ENCODE data around the gene MARVELD3.
"Not testable (repeated sequence)": the region's sequence is repeated elsewhere in the genome, so short reads cannot be mapped to it uniquely, and the experiment has no call there.

MARVELD3 gene

GRCh38 chr16:71589334-71589733 is 36.6 kb upstream of the MARVELD3 start:
- H2BK5ac ChIP-seq (ENCODE audit: low read length); DNase-seq; H4K5ac ChIP-seq (ENCODE audit: low read length); H3K79me2 ChIP-seq (ENCODE audit: control insufficient read depth, insufficient read depth, low read length); H3K4me3 ChIP-seq (ENCODE audit: low read length); H3K4me2 ChIP-seq (ENCODE audit: low read length); H4K8ac ChIP-seq (ENCODE audit: low read depth, low read length); H3K27me3 ChIP-seq (ENCODE audit: insufficient read depth, low read length, poor library complexity); H2BK15ac ChIP-seq (replicated peaks; ENCODE audit: low read depth); H3K56ac ChIP-seq (ENCODE audit: low read length); H3K18ac ChIP-seq (ENCODE audit: low read length); H3K23ac ChIP-seq (ENCODE audit: low read length); H3K36me3 ChIP-seq (ENCODE audit: control insufficient read depth, insufficient read depth, low read length); H2BK120ac ChIP-seq (ENCODE audit: low read depth, low read length); H3K79me1 ChIP-seq (ENCODE audit: low read length); H2AK5ac ChIP-seq (ENCODE audit: low read length); H3K4me1 ChIP-seq (ENCODE audit: control insufficient read depth, low read depth, low read length); H3K9ac ChIP-seq (ENCODE audit: low read length); H3K27ac ChIP-seq (ENCODE audit: low read depth, low read length); H3K4ac ChIP-seq (ENCODE audit: low read depth, low read length): not testable (repeated sequence)
- WGBS (ENCODE audit: extremely low coverage, insufficient coverage, low lambda C conversion rate), result no CpG with 5 or more reads among the region's 30 CpGs

- H2BK5ac ChIP-seq (ENCODE audit: low read length); H3K23ac ChIP-seq (ENCODE audit: low read length); H2AK5ac ChIP-seq (ENCODE audit: low read length); H2BK15ac ChIP-seq (replicated peaks; ENCODE audit: low read depth); H4K5ac ChIP-seq (ENCODE audit: low read length); H3K4ac ChIP-seq (ENCODE audit: low read depth, low read length); H2BK120ac ChIP-seq (ENCODE audit: low read depth, low read length); H3K36me3 ChIP-seq (ENCODE audit: control insufficient read depth, insufficient read depth, low read length); H3K79me1 ChIP-seq (ENCODE audit: low read length); H3K4me3 ChIP-seq (ENCODE audit: low read length); H3K18ac ChIP-seq (ENCODE audit: low read length); DNase-seq; H3K9ac ChIP-seq (ENCODE audit: low read length); H4K8ac ChIP-seq (ENCODE audit: low read depth, low read length); H3K4me1 ChIP-seq (ENCODE audit: control insufficient read depth, low read depth, low read length); H3K27ac ChIP-seq (ENCODE audit: low read depth, low read length); H3K56ac ChIP-seq (ENCODE audit: low read length); H3K27me3 ChIP-seq (ENCODE audit: insufficient read depth, low read length, poor library complexity); H3K4me2 ChIP-seq (ENCODE audit: low read length); H3K79me2 ChIP-seq (ENCODE audit: control insufficient read depth, insufficient read depth, low read length): not testable (repeated sequence)
- no CpG with 5 or more reads among the region's 2 CpGs for WGBS (ENCODE audit: extremely low coverage, insufficient coverage, low lambda C conversion rate)
Measured at GRCh38 chr16:71590071-71590470, 35.9 kb upstream of the MARVELD3 start.

- no peak overlapping the region for H2BK15ac ChIP-seq (replicated peaks; ENCODE audit: low read depth)
- H3K27me3 ChIP-seq (ENCODE audit: insufficient read depth, low read length, poor library complexity), result no peaks in the 10 kb centered on the region
- no peak overlapping the region for H3K23ac ChIP-seq (ENCODE audit: low read length)
- no peaks in the 10 kb centered on the region for H3K4me1 ChIP-seq (ENCODE audit: control insufficient read depth, low read depth, low read length)
- no peak overlapping the region for H2BK5ac ChIP-seq (ENCODE audit: low read length)
- no peak overlapping the region for H3K9ac ChIP-seq (ENCODE audit: low read length)
- H3K27ac ChIP-seq (ENCODE audit: low read depth, low read length), result no peak overlapping the region
- no peaks in the 10 kb centered on the region for H3K79me1 ChIP-seq (ENCODE audit: low read length)
- no peak for DNase-seq
- no peak overlapping the region for H4K5ac ChIP-seq (ENCODE audit: low read length)
- H3K18ac ChIP-seq (ENCODE audit: low read length), result no peak overlapping the region
- no peak overlapping the region for H2BK120ac ChIP-seq (ENCODE audit: low read depth, low read length)
- no peaks in the 10 kb centered on the region for H3K79me2 ChIP-seq (ENCODE audit: control insufficient read depth, insufficient read depth, low read length)
- no peak overlapping the region for H2AK5ac ChIP-seq (ENCODE audit: low read length)
- no peak overlapping the region for H3K4me2 ChIP-seq (ENCODE audit: low read length)
- no peak overlapping the region for H3K4ac ChIP-seq (ENCODE audit: low read depth, low read length)
- H3K4me3 ChIP-seq (ENCODE audit: low read length), result no peak overlapping the region
- no peaks in the 10 kb centered on the region for H3K36me3 ChIP-seq (ENCODE audit: control insufficient read depth, insufficient read depth, low read length)
- no peak overlapping the region for H3K56ac ChIP-seq (ENCODE audit: low read length)
- no CpG with 5 or more reads among the region's 4 CpGs for WGBS (ENCODE audit: extremely low coverage, insufficient coverage, low lambda C conversion rate)
- no peak overlapping the region for H4K8ac ChIP-seq (ENCODE audit: low read depth, low read length)
Measured at GRCh38 chr16:71590584-71590983, 35.4 kb upstream of the MARVELD3 start.

GRCh38 chr16:71591917-71592316 is 34.1 kb upstream of the MARVELD3 start:
- H3K4me2 ChIP-seq (ENCODE audit: low read length), result no peak overlapping the region
- no peak overlapping the region for H3K56ac ChIP-seq (ENCODE audit: low read length)

GRCh38 chr16:71593048-71593999 is 32.7 kb upstream of the MARVELD3 start:
- no peaks in the 10 kb centered on the region for H3K36me3 ChIP-seq (ENCODE audit: control insufficient read depth, insufficient read depth, low read length)

More at GRCh38 chr16:71591917-71592316, 34.1 kb upstream of the MARVELD3 start:
- no peak overlapping the region for H3K4ac ChIP-seq (ENCODE audit: low read depth, low read length)
- H2BK15ac ChIP-seq (replicated peaks; ENCODE audit: low read depth), result no peak overlapping the region
- no peak overlapping the region for H4K8ac ChIP-seq (ENCODE audit: low read depth, low read length)
- no peak overlapping the region for H3K23ac ChIP-seq (ENCODE audit: low read length)
- no peak overlapping the region for H2BK5ac ChIP-seq (ENCODE audit: low read length)
- H3K4me3 ChIP-seq (ENCODE audit: low read length), result no peak overlapping the region
- H2AK5ac ChIP-seq (ENCODE audit: low read length), result no peak overlapping the region
- no peak overlapping the region for H3K18ac ChIP-seq (ENCODE audit: low read length)
- no peaks in the 10 kb centered on the region for H3K79me2 ChIP-seq (ENCODE audit: control insufficient read depth, insufficient read depth, low read length)
- no peak for DNase-seq
- H3K36me3 ChIP-seq (ENCODE audit: control insufficient read depth, insufficient read depth, low read length), result no peaks in the 10 kb centered on the region
- H3K9ac ChIP-seq (ENCODE audit: low read length), result no peak overlapping the region
- H2BK120ac ChIP-seq (ENCODE audit: low read depth, low read length), result no peak overlapping the region
- no peaks in the 10 kb centered on the region for H3K27me3 ChIP-seq (ENCODE audit: insufficient read depth, low read length, poor library complexity)
- H3K4me1 ChIP-seq (ENCODE audit: control insufficient read depth, low read depth, low read length), result no peaks in the 10 kb centered on the region
- no CpG with 5 or more reads among the region's 3 CpGs for WGBS (ENCODE audit: extremely low coverage, insufficient coverage, low lambda C conversion rate)
- no peaks in the 10 kb centered on the region for H3K79me1 ChIP-seq (ENCODE audit: low read length)
- H4K5ac ChIP-seq (ENCODE audit: low read length), result no peak overlapping the region
- no peak overlapping the region for H3K27ac ChIP-seq (ENCODE audit: low read depth, low read length)

More at GRCh38 chr16:71593048-71593999, 32.7 kb upstream of the MARVELD3 start:
- H3K4me3 ChIP-seq (ENCODE audit: low read length), result no peak overlapping the region
- H3K9ac ChIP-seq (ENCODE audit: low read length), result no peak overlapping the region
- no peaks in the 10 kb centered on the region for H3K79me1 ChIP-seq (ENCODE audit: low read length)
- no peak overlapping the region for H3K4me2 ChIP-seq (ENCODE audit: low read length)
- no peak overlapping the region for H3K27ac ChIP-seq (ENCODE audit: low read depth, low read length)
- H4K8ac ChIP-seq (ENCODE audit: low read depth, low read length), result no peak overlapping the region
- H3K56ac ChIP-seq (ENCODE audit: low read length), result no peak overlapping the region
- H4K5ac ChIP-seq (ENCODE audit: low read length), result no peak overlapping the region
- H3K18ac ChIP-seq (ENCODE audit: low read length), result no peak overlapping the region
- no CpG with 5 or more reads among the region's 3 CpGs for WGBS (ENCODE audit: extremely low coverage, insufficient coverage, low lambda C conversion rate)
- no peaks in the 10 kb centered on the region for H3K79me2 ChIP-seq (ENCODE audit: control insufficient read depth, insufficient read depth, low read length)
- H2AK5ac ChIP-seq (ENCODE audit: low read length), result no peak overlapping the region
- no peaks in the 10 kb centered on the region for H3K27me3 ChIP-seq (ENCODE audit: insufficient read depth, low read length, poor library complexity)
- no peak overlapping the region for H2BK5ac ChIP-seq (ENCODE audit: low read length)
- H2BK120ac ChIP-seq (ENCODE audit: low read depth, low read length), result no peak overlapping the region
- no peak for DNase-seq
- H3K4ac ChIP-seq (ENCODE audit: low read depth, low read length), result no peak overlapping the region
- no peak overlapping the region for H2BK15ac ChIP-seq (replicated peaks; ENCODE audit: low read depth)
- H3K4me1 ChIP-seq (ENCODE audit: control insufficient read depth, low read depth, low read length), result no peaks in the 10 kb centered on the region
- no peak overlapping the region for H3K23ac ChIP-seq (ENCODE audit: low read length)
